B cell (primary cell): Measurements from ENCODE around the gene FOLR1. TPM values are rescaled to one million over a fixed set of nuclear protein-coding genes. Genes with fewer than 3 reads are reported as not detected.

Experiments
- ATAC-seq: fragments of 200-7000 bp; cut with Tn5 transposase; one replicate; pipeline ENCODE4 v1.10.0; 2021; ENCODE audit warnings: low read depth, mild to moderate bottlenecking, moderate number of reproducible peaks, moderate library complexity
- CTCF ChIA-PET: fragments of 350-600 bp; sonication (Branson Sonifier 250); formaldehyde crosslinking; loops from one replicate; lab custom pipeline; 2021; ENCODE audit warnings: antibody characterized with exemption, inconsistent platforms; lab: Charles Lee
- POLR2A ChIA-PET: fragments of 350-600 bp; sonication (Branson Sonifier 250); formaldehyde crosslinking; loops from one replicate; lab custom pipeline; 2021; ENCODE audit warnings: antibody characterized with exemption; lab: Charles Lee
- DNase-seq: peaks from one replicate; pipeline ENCODE4 v3.0.0; 2013
- H2AFZ ChIP-seq: 2 replicates; pipeline ENCODE4 v1.6.1; 2012; ENCODE audit warnings: mild to moderate bottlenecking, low read depth, low read length; ENCODE audit not compliant: insufficient read depth, poor library complexity, severe bottlenecking
- H3K27ac ChIP-seq, 2 donors: 1 replicate in 1 of 2; 2 replicates in 1 of 2; pipeline ENCODE4 v1.5.1; 2012 to 2013; ENCODE audit warnings: low read length in 2 of 2, mild to moderate bottlenecking in 2 of 2, moderate library complexity in 1 of 2
- H3K27me3 ChIP-seq, 4 experiments: fragments of 200-600 bp in 1 of 4; sonication (generic) in 1 of 4; replicated peaks in 1 of 4; 1 replicate in 2 of 4; 2 replicates in 2 of 4; pipeline versions ENCODE4 v1.6.1 to v1.7.0; 2013 to 2016; ENCODE audit warnings: low read length in 3 of 4, mild to moderate bottlenecking in 2 of 4, mixed read lengths in 1 of 4, moderate library complexity in 1 of 4; ENCODE audit not compliant: insufficient read depth in 4 of 4, control insufficient read depth in 3 of 4; ENCODE audit errors: control extremely low read depth in 1 of 4
- H3K36me3 ChIP-seq, 2 experiments: replicated peaks in 1 of 2; 1 replicate in 1 of 2; 2 replicates in 1 of 2; pipeline versions ENCODE4 v1.6.1 to v1.7.1; 2013; ENCODE audit warnings: low read length in 1 of 2; ENCODE audit not compliant: insufficient read depth in 2 of 2, control insufficient read depth in 1 of 2; ENCODE audit errors: control extremely low read depth in 1 of 2, extremely low read depth in 1 of 2
- H3K4me1 ChIP-seq, 2 donors: fragments of 200-600 bp in 1 of 2; sonication (generic) in 1 of 2; 1 replicate in 1 of 2; 2 replicates in 1 of 2; pipeline versions ENCODE4 v1.5.1 to v1.6.1; 2013 to 2017; ENCODE audit warnings: low read length in 2 of 2; ENCODE audit not compliant: control insufficient read depth in 2 of 2, insufficient read depth in 2 of 2
- H3K4me2 ChIP-seq: replicated peaks from 2 replicates; pipeline ENCODE3; 2012; ENCODE audit warnings: mild to moderate bottlenecking, low read depth, low read length; ENCODE audit not compliant: poor library complexity, severe bottlenecking
- H3K4me3 ChIP-seq, 5 experiments: fragments of 200-600 bp in 1 of 5; sonication (generic) in 1 of 5; 1 replicate in 3 of 5; 2 replicates in 2 of 5; pipeline versions ENCODE4 v1.5.1 to v1.7.0; 2011 to 2016; ENCODE audit warnings: low read length in 4 of 5, mild to moderate bottlenecking in 4 of 5, low read depth in 2 of 5, control low read depth in 1 of 5, moderate library complexity in 1 of 5; ENCODE audit not compliant: insufficient read depth in 1 of 5; ENCODE audit errors: control extremely low read depth in 1 of 5, extremely low read depth in 1 of 5
- H3K79me2 ChIP-seq: fragments of 200-600 bp; sonication (generic); one replicate; pipeline ENCODE4 v1.6.0; 2016; ENCODE audit warnings: low read length; ENCODE audit not compliant: control insufficient read depth, insufficient read depth
- H3K9ac ChIP-seq: fragments of 200-600 bp; sonication (generic); 2 replicates; pipeline ENCODE4 v1.6.1; 2017; ENCODE audit warnings: mild to moderate bottlenecking, low read length, moderate library complexity
- H3K9me3 ChIP-seq, 3 donors: one replicate each; pipeline versions ENCODE4 v1.6.1 to v1.7.1; 2013; ENCODE audit warnings: low read length in 2 of 3; ENCODE audit not compliant: control insufficient read depth in 2 of 3, insufficient read depth in 1 of 3; ENCODE audit errors: control extremely low read depth in 1 of 3
- H4K20me1 ChIP-seq: 2 replicates; pipeline ENCODE4 v1.6.0; 2012; ENCODE audit warnings: mild to moderate bottlenecking, low read length; ENCODE audit not compliant: insufficient read depth, control insufficient read depth, poor library complexity, severe bottlenecking
- H3K27ac Mint-ChIP-seq: one replicate; pipeline ENCODE4 v1.8.0; 2021; ENCODE audit warnings: mixed read lengths
- H3K27me3 Mint-ChIP-seq: one replicate; pipeline ENCODE4 v1.8.0; 2021; ENCODE audit warnings: mixed read lengths
- H3K4me1 Mint-ChIP-seq: one replicate; pipeline ENCODE4 v1.8.0; 2021; ENCODE audit warnings: mixed read lengths
- H3K4me3 Mint-ChIP-seq: one replicate; pipeline ENCODE4 v1.8.0; 2021; ENCODE audit warnings: mixed read lengths
- H3K9me3 Mint-ChIP-seq: one replicate; pipeline ENCODE4 v1.8.0; 2022; ENCODE audit warnings: mixed read lengths; ENCODE audit not compliant: insufficient read depth
- EZH2 ChIP-seq: IDR thresholded peaks from 2 replicates; pipeline ENCODE4 v1.6.1; 2012; ENCODE audit warnings: borderline replicate concordance, low read depth, mild to moderate bottlenecking, moderate library complexity, low read length; ENCODE audit not compliant: insufficient read depth, poor library complexity, severe bottlenecking
- WGBS: methylation state at CpG from one replicate; pipeline ENCODE4 v1.1.5; 2013; ENCODE audit warnings: missing lambda C conversion rate; ENCODE audit not compliant: insufficient coverage; 5-methylcytosine and 5-hydroxymethylcytosine counted together
- intact Hi-C: fragments of 100-400 bp; cut with micrococcal nuclease; formaldehyde crosslinking; loops from one replicate; pipeline ENCODE4 v1.10.0; 2022
- polyA plus RNA-seq: library from polyadenylated mRNA; depleted of rRNA; stranded (reverse); fragments of >200 nt; gene quantifications from 2 replicates; pipeline ENCODE4 v1.2.3, GENCODE V29; 2012
- total RNA-seq, 2 donors: library from RNA; stranded (reverse); fragments of 120-200 nt in 1 of 2; gene quantifications; 1 replicate in 1 of 2; 2 replicates in 1 of 2; pipeline versions ENCODE4 v1.2.3 to v1.2.4, GENCODE V29; 2013 to 2022
- TF ChIP-seq, protein P1 (sequence below): fragments of 200-600 bp; IDR thresholded peaks from one replicate; pipeline ENCODE4 v1.8.0; 2022; ENCODE audit warnings: antibody characterized with exemption, mild to moderate bottlenecking

FOLR1 gene
- total and polyA plus RNA-seq, 2 donors (not counting 1 experiment from before 2014, with no cell fraction given), result not detected

DNA sequence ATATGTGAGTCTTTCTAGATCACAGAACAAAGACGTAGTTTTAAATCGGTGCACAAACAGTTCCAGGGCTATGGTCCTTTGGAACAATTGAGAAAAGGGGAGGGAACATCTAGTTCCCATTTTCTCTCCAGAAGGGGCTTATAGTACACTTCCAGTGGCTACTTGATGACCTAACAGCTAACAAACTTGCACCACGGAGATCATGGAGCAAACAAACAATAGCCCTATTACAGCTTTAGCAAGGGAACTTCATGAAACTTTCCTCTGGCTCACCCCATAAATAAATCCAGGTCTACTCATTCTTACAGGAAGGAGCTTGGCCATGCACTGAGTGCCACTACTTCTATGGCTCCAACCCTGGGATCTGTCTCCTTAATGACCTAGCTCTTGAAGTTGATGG, 16.3 kb downstream of the FOLR1 start:
- Mint-ChIP-seq H3K27ac (no peak overlapping the region), H3K9me3 (peaks cover 13% of the 10 kb centered on the region), H3K4me1 (peaks cover 7% of the 10 kb centered on the region), H3K4me3 (no peak overlapping the region), H3K27me3 (peaks cover 17% of the 10 kb centered on the region)
- ChIA-PET POLR2A (no interaction called here), CTCF (no interaction called here)
- Histone ChIP-seq H3K27ac (no peak overlapping the region), H3K4me2 (no peak overlapping the region), H3K27me3 (peaks cover 0 to 2% (median 0%) of the 10 kb centered on the region in 4 experiments), H2AFZ (no peak overlapping the region), H3K4me1 (peaks cover 0 to 3% of the 10 kb centered on the region in 2 donors), H4K20me1 (no peaks in the 10 kb centered on the region), H3K9me3 (peaks cover 0 to 11% (median 11%) of the 10 kb centered on the region in 3 donors), H3K79me2 (no peaks in the 10 kb centered on the region), H3K9ac (no peak overlapping the region), H3K36me3 (no peaks in the 10 kb centered on the region), H3K4me3 (no peak overlapping the region)
- DNase-seq (no peak), ATAC-seq (no peak)
- WGBS, result 88% methylated on average over 3 of the region's 3 CpGs
- no peak for TF ChIP-seq EZH2
- TF ChIP-seq, protein P1, sequence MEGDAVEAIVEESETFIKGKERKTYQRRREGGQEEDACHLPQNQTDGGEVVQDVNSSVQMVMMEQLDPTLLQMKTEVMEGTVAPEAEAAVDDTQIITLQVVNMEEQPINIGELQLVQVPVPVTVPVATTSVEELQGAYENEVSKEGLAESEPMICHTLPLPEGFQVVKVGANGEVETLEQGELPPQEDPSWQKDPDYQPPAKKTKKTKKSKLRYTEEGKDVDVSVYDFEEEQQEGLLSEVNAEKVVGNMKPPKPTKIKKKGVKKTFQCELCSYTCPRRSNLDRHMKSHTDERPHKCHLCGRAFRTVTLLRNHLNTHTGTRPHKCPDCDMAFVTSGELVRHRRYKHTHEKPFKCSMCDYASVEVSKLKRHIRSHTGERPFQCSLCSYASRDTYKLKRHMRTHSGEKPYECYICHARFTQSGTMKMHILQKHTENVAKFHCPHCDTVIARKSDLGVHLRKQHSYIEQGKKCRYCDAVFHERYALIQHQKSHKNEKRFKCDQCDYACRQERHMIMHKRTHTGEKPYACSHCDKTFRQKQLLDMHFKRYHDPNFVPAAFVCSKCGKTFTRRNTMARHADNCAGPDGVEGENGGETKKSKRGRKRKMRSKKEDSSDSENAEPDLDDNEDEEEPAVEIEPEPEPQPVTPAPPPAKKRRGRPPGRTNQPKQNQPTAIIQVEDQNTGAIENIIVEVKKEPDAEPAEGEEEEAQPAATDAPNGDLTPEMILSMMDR, result no peak
- intact Hi-C loops, result no loop called here

DNA sequence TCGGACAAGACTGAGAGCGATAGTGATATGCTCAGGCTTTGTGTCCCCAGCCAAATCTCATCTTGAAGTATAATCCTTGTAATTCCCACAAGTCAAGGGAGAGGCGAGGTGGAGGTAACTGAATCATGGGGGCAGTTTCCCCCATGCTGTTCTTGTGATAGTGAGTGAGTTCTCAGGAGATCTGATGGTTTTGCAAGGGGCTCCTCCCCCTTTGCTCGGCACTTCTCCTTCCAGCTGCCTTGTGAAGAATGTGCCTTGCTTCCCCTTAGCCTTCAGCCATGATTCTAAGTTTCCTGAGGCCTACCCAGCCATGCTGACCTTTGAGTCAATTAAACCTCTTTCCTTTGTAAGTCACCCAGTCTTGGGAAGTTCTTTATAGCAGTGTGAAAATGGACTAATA, 17.2 kb downstream of the FOLR1 start:
- H3K9me3 Mint-ChIP-seq, result peaks cover 13% of the 10 kb centered on the region
- no peak overlapping the region for H3K27ac ChIP-seq
- POLR2A ChIA-PET, result no interaction called here

More for the DNA sequence above, 17.2 kb downstream of the FOLR1 start:
- no peak for ATAC-seq
- peaks cover 0 to 11% (median 11%) of the 10 kb centered on the region in 3 donors for H3K9me3 ChIP-seq
- no peaks in the 10 kb centered on the region for H4K20me1 ChIP-seq
- Mint-ChIP-seq H3K4me3 (no peak overlapping the region), H3K27ac (no peak overlapping the region), H3K27me3 (peaks cover 17% of the 10 kb centered on the region), H3K4me1 (peaks cover 6% of the 10 kb centered on the region)
- H3K27me3 ChIP-seq, result peaks cover 0 to 2% (median 0%) of the 10 kb centered on the region in 4 experiments
- peaks cover 0 to 3% of the 10 kb centered on the region in 2 donors for H3K4me1 ChIP-seq
- CTCF ChIA-PET, result no interaction called here
- H2AFZ ChIP-seq, result no peak overlapping the region
- no peak overlapping the region for H3K4me2 ChIP-seq
- TF ChIP-seq, protein P1, result no peak
- no peak for TF ChIP-seq EZH2
- no peaks in the 10 kb centered on the region for H3K79me2 ChIP-seq
- no peak overlapping the region for H3K4me3 ChIP-seq
- no CpG with 5 or more reads among the region's 4 CpGs for WGBS
- DNase-seq, result no peak
- H3K36me3 ChIP-seq, result no peaks in the 10 kb centered on the region
- no peak overlapping the region for H3K9ac ChIP-seq
- intact Hi-C loops, result no loop called here
